Mesenchymal stem cell (in vitro differentiated cells and primary cell): Measurements from ENCODE around the gene LNX1.

ENCODE experiments used
- DNase-seq: peaks from one replicate; pipeline ENCODE4 v3.0.0-alpha.2; 2013
- H2AFZ ChIP-seq: one replicate; pipeline ENCODE4 v1.6.1; 2013; ENCODE audit warnings: low read depth, mild to moderate bottlenecking, control low read depth, inconsistent platforms, low read length, moderate library complexity
- H2AK5ac ChIP-seq: 2 replicates; pipeline ENCODE4 v1.6.1; 2013; ENCODE audit warnings: low read length, moderate library complexity, mild to moderate bottlenecking, inconsistent platforms; ENCODE audit not compliant: severe bottlenecking
- H2BK120ac ChIP-seq: one replicate; pipeline ENCODE4 v1.6.1; 2013; ENCODE audit warnings: low read depth, mild to moderate bottlenecking, inconsistent platforms, low read length, moderate library complexity
- H2BK12ac ChIP-seq, 2 experiments: one replicate each; pipeline ENCODE4 v1.6.1; 2013; ENCODE audit warnings: inconsistent platforms in 2 of 2, low read length in 2 of 2, mild to moderate bottlenecking in 2 of 2, moderate library complexity in 2 of 2, control low read depth in 1 of 2
- H2BK15ac ChIP-seq: one replicate; pipeline ENCODE4 v1.6.1; 2013; ENCODE audit warnings: mild to moderate bottlenecking, low read depth, inconsistent platforms; ENCODE audit not compliant: poor library complexity, severe bottlenecking
- H2BK5ac ChIP-seq: 2 replicates; pipeline ENCODE4 v1.6.1; 2013; ENCODE audit warnings: low read depth, mild to moderate bottlenecking, low read length, control low read depth, inconsistent platforms; ENCODE audit not compliant: poor library complexity, severe bottlenecking
- H3K14ac ChIP-seq, 2 experiments: one replicate each; pipeline ENCODE4 v1.6.1; 2013; ENCODE audit warnings: inconsistent platforms in 2 of 2, low read length in 2 of 2, control low read depth in 1 of 2, mild to moderate bottlenecking in 1 of 2, moderate library complexity in 1 of 2
- H3K18ac ChIP-seq, 2 experiments: one replicate each; pipeline ENCODE4 v1.6.1; 2013; ENCODE audit warnings: inconsistent platforms in 2 of 2, low read length in 2 of 2, control low read depth in 1 of 2, low read depth in 1 of 2, mild to moderate bottlenecking in 1 of 2
- H3K23ac ChIP-seq, 2 experiments: one replicate each; pipeline ENCODE4 v1.6.1; 2013; ENCODE audit warnings: inconsistent platforms in 2 of 2, low read length in 2 of 2, mild to moderate bottlenecking in 2 of 2, moderate library complexity in 2 of 2, control low read depth in 1 of 2
- H3K27ac ChIP-seq: 2 replicates; pipeline ENCODE4 v1.5.1; 2013; ENCODE audit warnings: mild to moderate bottlenecking, moderate library complexity, low read length, control low read depth, inconsistent platforms; ENCODE audit not compliant: poor library complexity, severe bottlenecking
- H3K27me3 ChIP-seq, 2 experiments: 2 replicates each; pipeline versions ENCODE4 v1.6.1 to v1.7.0; 2013; ENCODE audit warnings: low read length in 2 of 2, mild to moderate bottlenecking in 2 of 2, moderate library complexity in 2 of 2, control low read depth in 1 of 2, inconsistent platforms in 1 of 2; ENCODE audit not compliant: control insufficient read depth in 1 of 2, insufficient read depth in 1 of 2
- H3K36me3 ChIP-seq, 2 experiments: 2 replicates each; pipeline versions ENCODE4 v1.6.1 to v1.7.0; 2013; ENCODE audit warnings: low read length in 2 of 2, control low read depth in 1 of 2, inconsistent platforms in 1 of 2, low read depth in 1 of 2, mild to moderate bottlenecking in 1 of 2; ENCODE audit not compliant: insufficient read depth in 2 of 2, control insufficient read depth in 1 of 2
- H3K4ac ChIP-seq, 2 experiments: one replicate each; pipeline ENCODE4 v1.6.1; 2013; ENCODE audit warnings: inconsistent platforms in 2 of 2, low read length in 2 of 2, mild to moderate bottlenecking in 2 of 2, moderate library complexity in 2 of 2, control low read depth in 1 of 2, low read depth in 1 of 2
- H3K4me1 ChIP-seq: 2 replicates; pipeline ENCODE4 v1.6.1; 2013; ENCODE audit warnings: low read depth, low read length, control low read depth; ENCODE audit not compliant: control insufficient read depth, insufficient read depth
- H3K4me2 ChIP-seq: 2 replicates; pipeline ENCODE4 v1.6.1; 2013; ENCODE audit warnings: low read length, mild to moderate bottlenecking, inconsistent platforms; ENCODE audit not compliant: poor library complexity, severe bottlenecking
- H3K4me3 ChIP-seq, 2 experiments: 2 replicates each; pipeline versions ENCODE4 v1.5.1 to v1.7.0; 2013; ENCODE audit warnings: low read length in 2 of 2, mild to moderate bottlenecking in 2 of 2, control low read depth in 1 of 2, low read depth in 1 of 2; ENCODE audit not compliant: insufficient read depth in 1 of 2
- H3K79me1 ChIP-seq: replicated peaks from 2 replicates; pipeline ENCODE4 v1.6.1; 2013; ENCODE audit warnings: mild to moderate bottlenecking, control low read depth, low read length, inconsistent platforms; ENCODE audit not compliant: poor library complexity, severe bottlenecking
- H3K9ac ChIP-seq: 2 replicates; pipeline ENCODE4 v1.7.0; 2013; ENCODE audit warnings: mild to moderate bottlenecking, low read length, moderate library complexity
- H3K9me3 ChIP-seq: 2 replicates; pipeline ENCODE4 v1.7.0; 2013; ENCODE audit warnings: mild to moderate bottlenecking, low read length; ENCODE audit not compliant: control insufficient read depth
- H4K8ac ChIP-seq: one replicate; pipeline ENCODE4 v1.6.1; 2013; ENCODE audit warnings: inconsistent platforms, mild to moderate bottlenecking, low read length, moderate library complexity
- H4K91ac ChIP-seq: one replicate; pipeline ENCODE4 v1.6.1; 2013; ENCODE audit warnings: mild to moderate bottlenecking, low read length, inconsistent platforms
- WGBS: methylation state at CpG from one replicate; pipeline ENCODE4 v1.1.7; 2013; ENCODE audit warnings: mixed read lengths; 5-methylcytosine and 5-hydroxymethylcytosine counted together

Gene LNX1

GRCh38 chr4:53598483-53598882 is 7.2 kb upstream of the LNX1 start:
- no peak overlapping the region for H3K23ac ChIP-seq
- no peaks in the 10 kb centered on the region for H3K36me3 ChIP-seq
- no peak overlapping the region for H3K27ac ChIP-seq
- no peak overlapping the region for H4K8ac ChIP-seq
- no peaks in the 10 kb centered on the region for H3K27me3 ChIP-seq
- H3K4me3 ChIP-seq, result no peak overlapping the region
- DNase-seq, result no peak
- no peaks in the 10 kb centered on the region for H3K4me1 ChIP-seq
- no peaks in the 10 kb centered on the region for H3K9me3 ChIP-seq
- no peak overlapping the region for H2BK15ac ChIP-seq
- peak overlapping the region; percentile 37 to 79 for H2BK12ac ChIP-seq
- no peak overlapping the region for H2BK120ac ChIP-seq
- no peak overlapping the region for H3K4ac ChIP-seq
- no peak overlapping the region for H2AFZ ChIP-seq
- H3K4me2 ChIP-seq, result no peak overlapping the region
- H3K79me1 ChIP-seq, result no peaks in the 10 kb centered on the region
- no peak overlapping the region for H2AK5ac ChIP-seq
- H3K9ac ChIP-seq, result no peak overlapping the region
- no peak overlapping the region for H3K18ac ChIP-seq
- H2BK5ac ChIP-seq, result no peak overlapping the region
- H4K91ac ChIP-seq, result no peak overlapping the region
- 74% methylated on average over 2 of the region's 4 CpGs for WGBS
- H3K14ac ChIP-seq, result no peak overlapping the region

- Histone ChIP-seq H3K36me3 (no peaks in the 10 kb centered on the region), H3K9ac (no peak overlapping the region), H3K27ac (no peak overlapping the region), H2BK120ac (peak overlapping the region; percentile 21), H3K14ac (no peak overlapping the region), H3K79me1 (no peaks in the 10 kb centered on the region), H3K27me3 (no peaks in the 10 kb centered on the region), H2AK5ac (no peak overlapping the region), H2BK12ac (peak overlapping the region in 1 of 2 experiments; percentile 63), H4K91ac (no peak overlapping the region), H4K8ac (no peak overlapping the region), H2BK5ac (no peak overlapping the region), H2AFZ (no peak overlapping the region), H3K18ac (no peak overlapping the region), H3K4me2 (no peak overlapping the region), H3K4ac (no peak overlapping the region), H3K4me3 (no peak overlapping the region), H2BK15ac (no peak overlapping the region), H3K4me1 (peaks cover 3% of the 10 kb centered on the region), H3K9me3 (no peaks in the 10 kb centered on the region), H3K23ac (no peak overlapping the region)
- WGBS, result 74% methylated on average over 3 of the region's 3 CpGs
- no peak for DNase-seq
Observed at GRCh38 chr4:53596901-53597300, 5.6 kb upstream of the LNX1 start.

GRCh38 chr4:53595834-53596233 is 4.5 kb upstream of the LNX1 start:
- H3K14ac ChIP-seq, result no peak overlapping the region
- WGBS, result 100% methylated on average over 1 of the region's 2 CpGs

GRCh38 chr4:53595204-53595603 is 3.9 kb upstream of the LNX1 start:
- 96% methylated on average over 2 of the region's 3 CpGs for WGBS

More at GRCh38 chr4:53595834-53596233, 4.5 kb upstream of the LNX1 start:
- no peaks in the 10 kb centered on the region for H3K79me1 ChIP-seq
- H2BK12ac ChIP-seq, result no peak overlapping the region
- no peak overlapping the region for H3K18ac ChIP-seq
- peaks cover 3% of the 10 kb centered on the region for H3K4me1 ChIP-seq
- no peak overlapping the region for H3K23ac ChIP-seq
- H3K36me3 ChIP-seq, result no peaks in the 10 kb centered on the region
- no peak overlapping the region for H3K9ac ChIP-seq
- H4K8ac ChIP-seq, result no peak overlapping the region
- H3K4ac ChIP-seq, result no peak overlapping the region
- no peak overlapping the region for H3K4me3 ChIP-seq
- no peak overlapping the region for H3K4me2 ChIP-seq
- H2BK5ac ChIP-seq, result no peak overlapping the region
- no peak overlapping the region for H2AK5ac ChIP-seq
- no peak overlapping the region for H3K27ac ChIP-seq
- H3K9me3 ChIP-seq, result no peaks in the 10 kb centered on the region
- H2AFZ ChIP-seq, result no peak overlapping the region
- H2BK120ac ChIP-seq, result no peak overlapping the region
- H4K91ac ChIP-seq, result no peak overlapping the region
- DNase-seq, result no peak
- no peaks in the 10 kb centered on the region for H3K27me3 ChIP-seq
- H2BK15ac ChIP-seq, result no peak overlapping the region

More at GRCh38 chr4:53595204-53595603, 3.9 kb upstream of the LNX1 start:
- no peak for DNase-seq
- Histone ChIP-seq H3K4me1 (peaks cover 3% of the 10 kb centered on the region), H2AK5ac (no peak overlapping the region), H3K79me1 (no peaks in the 10 kb centered on the region), H3K9me3 (no peaks in the 10 kb centered on the region), H2BK120ac (no peak overlapping the region), H3K4ac (no peak overlapping the region), H2BK15ac (no peak overlapping the region), H2BK12ac (peak overlapping the region in 1 of 2 experiments; percentile 33), H3K14ac (no peak overlapping the region), H3K27ac (no peak overlapping the region), H2BK5ac (no peak overlapping the region), H2AFZ (no peak overlapping the region), H3K36me3 (no peaks in the 10 kb centered on the region), H4K91ac (peak overlapping the region; percentile 43), H3K4me2 (no peak overlapping the region), H3K23ac (no peak overlapping the region), H3K4me3 (no peak overlapping the region), H3K27me3 (no peaks in the 10 kb centered on the region), H3K18ac (no peak overlapping the region), H3K9ac (no peak overlapping the region), H4K8ac (peak overlapping the region; percentile 73)
